B cell (primary cell): ENCODE data around the gene PRDM10. TPM values are rescaled to one million over a fixed set of nuclear protein-coding genes. Genes with fewer than 3 reads are reported as not detected.

Experiments
- ATAC-seq: fragments of 200-7000 bp; cut with Tn5 transposase; one replicate; pipeline ENCODE4 v1.10.0; 2021; ENCODE audit warnings: low read depth, mild to moderate bottlenecking, moderate number of reproducible peaks, moderate library complexity
- CTCF ChIA-PET: fragments of 350-600 bp; sonication (Branson Sonifier 250); formaldehyde crosslinking; loops from one replicate; lab custom pipeline; 2021; ENCODE audit warnings: antibody characterized with exemption, inconsistent platforms; lab: Charles Lee
- POLR2A ChIA-PET: fragments of 350-600 bp; sonication (Branson Sonifier 250); formaldehyde crosslinking; loops from one replicate; lab custom pipeline; 2021; ENCODE audit warnings: antibody characterized with exemption; lab: Charles Lee
- DNase-seq: peaks from one replicate; pipeline ENCODE4 v3.0.0; 2013
- H2AFZ ChIP-seq: 2 replicates; pipeline ENCODE4 v1.6.1; 2012; ENCODE audit warnings: mild to moderate bottlenecking, low read depth, low read length; ENCODE audit not compliant: insufficient read depth, poor library complexity, severe bottlenecking
- H3K27ac ChIP-seq, 2 donors: 1 replicate in 1 of 2; 2 replicates in 1 of 2; pipeline ENCODE4 v1.5.1; 2012 to 2013; ENCODE audit warnings: low read length in 2 of 2, mild to moderate bottlenecking in 2 of 2, moderate library complexity in 1 of 2
- H3K27me3 ChIP-seq, 4 experiments: fragments of 200-600 bp in 1 of 4; sonication (generic) in 1 of 4; replicated peaks in 1 of 4; 1 replicate in 2 of 4; 2 replicates in 2 of 4; pipeline versions ENCODE4 v1.6.1 to v1.7.0; 2013 to 2016; ENCODE audit warnings: low read length in 3 of 4, mild to moderate bottlenecking in 2 of 4, mixed read lengths in 1 of 4, moderate library complexity in 1 of 4; ENCODE audit not compliant: insufficient read depth in 4 of 4, control insufficient read depth in 3 of 4; ENCODE audit errors: control extremely low read depth in 1 of 4
- H3K36me3 ChIP-seq, 2 experiments: replicated peaks in 1 of 2; 1 replicate in 1 of 2; 2 replicates in 1 of 2; pipeline versions ENCODE4 v1.6.1 to v1.7.1; 2013; ENCODE audit warnings: low read length in 1 of 2; ENCODE audit not compliant: insufficient read depth in 2 of 2, control insufficient read depth in 1 of 2; ENCODE audit errors: control extremely low read depth in 1 of 2, extremely low read depth in 1 of 2
- H3K4me1 ChIP-seq, 2 donors: fragments of 200-600 bp in 1 of 2; sonication (generic) in 1 of 2; 1 replicate in 1 of 2; 2 replicates in 1 of 2; pipeline versions ENCODE4 v1.5.1 to v1.6.1; 2013 to 2017; ENCODE audit warnings: low read length in 2 of 2; ENCODE audit not compliant: control insufficient read depth in 2 of 2, insufficient read depth in 2 of 2
- H3K4me2 ChIP-seq: replicated peaks from 2 replicates; pipeline ENCODE3; 2012; ENCODE audit warnings: mild to moderate bottlenecking, low read depth, low read length; ENCODE audit not compliant: poor library complexity, severe bottlenecking
- H3K4me3 ChIP-seq, 5 experiments: fragments of 200-600 bp in 1 of 5; sonication (generic) in 1 of 5; 1 replicate in 3 of 5; 2 replicates in 2 of 5; pipeline versions ENCODE4 v1.5.1 to v1.7.0; 2011 to 2016; ENCODE audit warnings: low read length in 4 of 5, mild to moderate bottlenecking in 4 of 5, low read depth in 2 of 5, control low read depth in 1 of 5, moderate library complexity in 1 of 5; ENCODE audit not compliant: insufficient read depth in 1 of 5; ENCODE audit errors: control extremely low read depth in 1 of 5, extremely low read depth in 1 of 5
- H3K79me2 ChIP-seq: fragments of 200-600 bp; sonication (generic); one replicate; pipeline ENCODE4 v1.6.0; 2016; ENCODE audit warnings: low read length; ENCODE audit not compliant: control insufficient read depth, insufficient read depth
- H3K9ac ChIP-seq: fragments of 200-600 bp; sonication (generic); 2 replicates; pipeline ENCODE4 v1.6.1; 2017; ENCODE audit warnings: mild to moderate bottlenecking, low read length, moderate library complexity
- H3K9me3 ChIP-seq, 3 donors: one replicate each; pipeline versions ENCODE4 v1.6.1 to v1.7.1; 2013; ENCODE audit warnings: low read length in 2 of 3; ENCODE audit not compliant: control insufficient read depth in 2 of 3, insufficient read depth in 1 of 3; ENCODE audit errors: control extremely low read depth in 1 of 3
- H4K20me1 ChIP-seq: 2 replicates; pipeline ENCODE4 v1.6.0; 2012; ENCODE audit warnings: mild to moderate bottlenecking, low read length; ENCODE audit not compliant: insufficient read depth, control insufficient read depth, poor library complexity, severe bottlenecking
- H3K27ac Mint-ChIP-seq: one replicate; pipeline ENCODE4 v1.8.0; 2021; ENCODE audit warnings: mixed read lengths
- H3K27me3 Mint-ChIP-seq: one replicate; pipeline ENCODE4 v1.8.0; 2021; ENCODE audit warnings: mixed read lengths
- H3K4me1 Mint-ChIP-seq: one replicate; pipeline ENCODE4 v1.8.0; 2021; ENCODE audit warnings: mixed read lengths
- H3K4me3 Mint-ChIP-seq: one replicate; pipeline ENCODE4 v1.8.0; 2021; ENCODE audit warnings: mixed read lengths
- H3K9me3 Mint-ChIP-seq: one replicate; pipeline ENCODE4 v1.8.0; 2022; ENCODE audit warnings: mixed read lengths; ENCODE audit not compliant: insufficient read depth
- CTCF ChIP-seq: fragments of 200-600 bp; IDR thresholded peaks from one replicate; pipeline ENCODE4 v1.8.0; 2022; ENCODE audit warnings: antibody characterized with exemption, mild to moderate bottlenecking
- EZH2 ChIP-seq: IDR thresholded peaks from 2 replicates; pipeline ENCODE4 v1.6.1; 2012; ENCODE audit warnings: borderline replicate concordance, low read depth, mild to moderate bottlenecking, moderate library complexity, low read length; ENCODE audit not compliant: insufficient read depth, poor library complexity, severe bottlenecking
- WGBS: methylation state at CpG from one replicate; pipeline ENCODE4 v1.1.5; 2013; ENCODE audit warnings: missing lambda C conversion rate; ENCODE audit not compliant: insufficient coverage; 5-methylcytosine and 5-hydroxymethylcytosine counted together
- intact Hi-C: fragments of 100-400 bp; cut with micrococcal nuclease; formaldehyde crosslinking; loops from one replicate; pipeline ENCODE4 v1.10.0; 2022
- polyA plus RNA-seq: library from polyadenylated mRNA; depleted of rRNA; stranded (reverse); fragments of >200 nt; gene quantifications from 2 replicates; pipeline ENCODE4 v1.2.3, GENCODE V29; 2012
- total RNA-seq, 2 donors: library from RNA; stranded (reverse); fragments of 120-200 nt in 1 of 2; gene quantifications; 1 replicate in 1 of 2; 2 replicates in 1 of 2; pipeline versions ENCODE4 v1.2.3 to v1.2.4, GENCODE V29; 2013 to 2022

The PRDM10 gene
- total and polyA plus RNA-seq, 2 donors (not counting 1 experiment from before 2014, with no cell fraction given), result 4.5 to 17.5 TPM

- Mint-ChIP-seq H3K27me3 (peaks cover 3% of the 10 kb centered on the region), H3K4me1 (peaks cover 8% of the 10 kb centered on the region), H3K4me3 (no peak overlapping the region), H3K27ac (no peak overlapping the region), H3K9me3 (peaks cover 3% of the 10 kb centered on the region)
- WGBS, result 92% methylated on average over 2 of the region's 3 CpGs
- no peak overlapping the region for H3K4me2 ChIP-seq
- CTCF ChIA-PET, result interaction anchor here (1.0 to 1.2 kb wide), 2 partner anchors 16 to 143 kb away, joined by 3 to 4 read pairs; no protein-coding TSS in a partner anchor
- TF ChIP-seq EZH2 (no peak), CTCF (no peak)
- POLR2A ChIA-PET, result no interaction called here
- no peak overlapping the region for H3K9ac ChIP-seq
- intact Hi-C loops, result no loop called here
- no peak overlapping the region for H2AFZ ChIP-seq
- H3K27ac ChIP-seq, result no peak overlapping the region
- no peak overlapping the region for H3K4me3 ChIP-seq
- H3K27me3 ChIP-seq, result no peaks in the 10 kb centered on the region
- peaks cover 0 to 4% of the 10 kb centered on the region in 2 experiments for H3K36me3 ChIP-seq
- DNase-seq, result no peak
- no peak for ATAC-seq
- no peaks in the 10 kb centered on the region for H3K9me3 ChIP-seq
- peaks cover 56% of the 10 kb centered on the region for H3K79me2 ChIP-seq
- H4K20me1 ChIP-seq, result peaks cover 43% of the 10 kb centered on the region
- H3K4me1 ChIP-seq, result peaks cover 0 to 4% of the 10 kb centered on the region in 2 donors
Observed at GRCh38 chr11:129989149-129989813, 13.4 kb downstream of the PRDM10 start.

- Mint-ChIP-seq H3K27me3 (peaks cover 3% of the 10 kb centered on the region), H3K4me1 (peaks cover 5% of the 10 kb centered on the region), H3K4me3 (no peak overlapping the region), H3K27ac (no peak overlapping the region), H3K9me3 (peaks cover 3% of the 10 kb centered on the region)
- no peak overlapping the region for H3K4me3 ChIP-seq
- no peak overlapping the region for H3K9ac ChIP-seq
- H4K20me1 ChIP-seq, result peaks cover 39% of the 10 kb centered on the region
- ATAC-seq (no peak), DNase-seq (no peak)
- no peaks in the 10 kb centered on the region for H3K9me3 ChIP-seq
- POLR2A ChIA-PET, result no interaction called here
- H3K27me3 ChIP-seq, result no peaks in the 10 kb centered on the region
- no peaks in the 10 kb centered on the region for H3K4me1 ChIP-seq
- peaks cover 59% of the 10 kb centered on the region for H3K79me2 ChIP-seq
- intact Hi-C loops, result no loop called here
- no peak overlapping the region for H3K27ac ChIP-seq
- H3K36me3 ChIP-seq, result peaks cover 0 to 4% of the 10 kb centered on the region in 2 experiments
- CTCF ChIA-PET, result interaction anchor here (1.2 to 1.8 kb wide), 3 partner anchors 14 to 144 kb away, joined by 3 to 11 read pairs (median 5); no protein-coding TSS in a partner anchor
- TF ChIP-seq EZH2 (no peak), CTCF (no peak)
- WGBS, result 92% methylated on average over 2 of the region's 3 CpGs
- H3K4me2 ChIP-seq, result no peak overlapping the region
- no peak overlapping the region for H2AFZ ChIP-seq
Observed at GRCh38 chr11:129987950-129988349, 14.7 kb downstream of the PRDM10 start.
